Astrocyte of the spinal cord (primary cell): ENCODE measurements around the gene PTPRG.

Experiments used
- DNase-seq: peaks from one replicate; pipeline ENCODE4 v3.0.0; 2011; ENCODE audit warnings: low read depth, low spot score
- H3K4me3 ChIP-seq: 2 replicates; pipeline ENCODE4 v1.5.1; 2011; ENCODE audit warnings: low read depth, mild to moderate bottlenecking, low read length, moderate library complexity
- in situ Hi-C: cut with HindIII; loops from 2 replicates; pipeline ENCODE4 v1.10.0; 2017; ENCODE audit warnings: low sequenced_read_pairs
- TF ChIP-seq, protein P1 (sequence below): IDR thresholded peaks from 2 replicates; pipeline ENCODE4 v1.5.1; 2012; ENCODE audit warnings: low read depth, mild to moderate bottlenecking, low read length, inconsistent platforms

Gene PTPRG

DNA sequence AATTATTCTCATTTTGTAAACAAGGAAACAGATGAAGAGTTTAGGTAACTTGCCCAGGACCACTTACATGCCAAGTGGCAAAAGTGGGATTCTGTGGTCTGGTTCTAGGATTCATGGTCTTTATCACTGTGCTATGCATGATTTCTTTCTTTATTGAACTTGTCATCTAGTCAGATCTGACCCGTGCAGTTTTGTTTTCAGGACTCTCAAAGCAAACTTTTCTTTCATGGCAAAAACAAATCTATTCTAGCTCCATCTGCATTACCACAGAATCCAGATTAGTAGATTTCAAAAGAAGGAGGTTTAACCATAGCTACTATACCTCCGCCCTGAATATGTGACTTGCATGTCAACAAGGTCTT lies 404.4 kb downstream of the PTPRG start:
- in situ Hi-C loops: no loop called here
- TF ChIP-seq, protein P1, sequence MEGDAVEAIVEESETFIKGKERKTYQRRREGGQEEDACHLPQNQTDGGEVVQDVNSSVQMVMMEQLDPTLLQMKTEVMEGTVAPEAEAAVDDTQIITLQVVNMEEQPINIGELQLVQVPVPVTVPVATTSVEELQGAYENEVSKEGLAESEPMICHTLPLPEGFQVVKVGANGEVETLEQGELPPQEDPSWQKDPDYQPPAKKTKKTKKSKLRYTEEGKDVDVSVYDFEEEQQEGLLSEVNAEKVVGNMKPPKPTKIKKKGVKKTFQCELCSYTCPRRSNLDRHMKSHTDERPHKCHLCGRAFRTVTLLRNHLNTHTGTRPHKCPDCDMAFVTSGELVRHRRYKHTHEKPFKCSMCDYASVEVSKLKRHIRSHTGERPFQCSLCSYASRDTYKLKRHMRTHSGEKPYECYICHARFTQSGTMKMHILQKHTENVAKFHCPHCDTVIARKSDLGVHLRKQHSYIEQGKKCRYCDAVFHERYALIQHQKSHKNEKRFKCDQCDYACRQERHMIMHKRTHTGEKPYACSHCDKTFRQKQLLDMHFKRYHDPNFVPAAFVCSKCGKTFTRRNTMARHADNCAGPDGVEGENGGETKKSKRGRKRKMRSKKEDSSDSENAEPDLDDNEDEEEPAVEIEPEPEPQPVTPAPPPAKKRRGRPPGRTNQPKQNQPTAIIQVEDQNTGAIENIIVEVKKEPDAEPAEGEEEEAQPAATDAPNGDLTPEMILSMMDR: no peak
- H3K4me3 ChIP-seq: no peak overlapping the region

DNA sequence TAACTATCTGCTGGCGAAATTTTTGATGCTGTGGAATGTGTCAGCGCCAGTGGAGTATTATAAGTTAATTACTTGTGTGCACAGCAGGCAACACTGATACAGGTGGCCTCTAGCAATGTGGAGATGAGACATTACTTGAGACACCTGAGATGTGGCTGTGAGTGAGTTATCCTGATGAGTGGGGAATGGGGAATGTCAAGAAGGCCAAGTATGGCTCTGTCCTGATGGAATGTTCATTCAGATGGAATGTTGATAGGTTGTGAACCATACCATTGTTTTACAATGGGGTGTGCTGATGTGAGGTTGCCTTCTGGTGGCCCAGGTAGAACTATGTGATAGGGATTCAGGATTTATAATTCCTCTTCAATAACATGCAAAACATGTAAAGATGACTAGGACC lies 404.8 kb downstream of the PTPRG start:
- TF ChIP-seq, protein P1: no peak
- H3K4me3 ChIP-seq: no peak overlapping the region
- in situ Hi-C loops: no loop called here
- DNase-seq: no peak

More for the DNA sequence above, 404.4 kb downstream of the PTPRG start:
- DNase-seq: no peak

DNA sequence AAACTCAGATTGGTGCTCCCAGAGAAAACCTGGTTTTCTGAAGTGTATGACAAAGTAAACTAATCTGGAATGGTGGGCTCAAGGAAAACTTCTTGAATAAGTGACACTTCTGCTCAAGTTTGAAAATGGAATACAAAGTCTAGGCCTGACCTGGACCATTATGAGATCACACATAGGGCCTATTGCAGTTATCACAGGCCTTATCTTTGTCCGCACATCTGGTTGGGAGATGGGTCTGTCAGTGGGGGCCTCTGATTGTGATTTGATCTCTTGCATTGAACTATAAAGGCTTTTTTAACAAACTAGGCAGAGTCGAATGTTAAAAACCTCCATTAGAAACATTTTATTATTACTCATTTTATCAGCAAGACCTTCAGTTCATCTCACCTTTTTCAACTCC lies 405.6 kb downstream of the PTPRG start:
- no peak for DNase-seq

DNA sequence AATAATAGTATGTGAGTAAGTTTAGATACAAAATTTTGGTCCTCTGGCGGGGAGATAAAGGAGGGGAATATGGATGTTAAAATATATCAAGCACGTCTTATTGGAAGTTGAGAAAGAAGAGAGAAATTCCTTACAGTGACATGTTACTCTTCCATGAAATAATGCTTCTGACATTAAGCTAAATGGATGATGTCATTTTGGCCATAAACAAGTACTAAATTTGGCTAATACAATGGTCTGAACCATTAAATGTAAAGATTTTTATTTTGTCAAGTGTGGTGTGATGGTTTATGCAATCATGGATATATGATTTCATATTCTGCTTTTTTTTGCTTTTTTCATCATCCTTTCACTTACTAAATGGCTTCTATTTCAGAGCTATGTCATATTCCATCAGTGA lies 406.6 kb downstream of the PTPRG start:
- no peak overlapping the region for H3K4me3 ChIP-seq
- TF ChIP-seq, protein P1: no peak
- in situ Hi-C loops: no loop called here
- DNase-seq: no peak

More for the DNA sequence above, 405.6 kb downstream of the PTPRG start:
- in situ Hi-C loops: no loop called here
- no peak overlapping the region for H3K4me3 ChIP-seq
- TF ChIP-seq, protein P1: no peak

DNA sequence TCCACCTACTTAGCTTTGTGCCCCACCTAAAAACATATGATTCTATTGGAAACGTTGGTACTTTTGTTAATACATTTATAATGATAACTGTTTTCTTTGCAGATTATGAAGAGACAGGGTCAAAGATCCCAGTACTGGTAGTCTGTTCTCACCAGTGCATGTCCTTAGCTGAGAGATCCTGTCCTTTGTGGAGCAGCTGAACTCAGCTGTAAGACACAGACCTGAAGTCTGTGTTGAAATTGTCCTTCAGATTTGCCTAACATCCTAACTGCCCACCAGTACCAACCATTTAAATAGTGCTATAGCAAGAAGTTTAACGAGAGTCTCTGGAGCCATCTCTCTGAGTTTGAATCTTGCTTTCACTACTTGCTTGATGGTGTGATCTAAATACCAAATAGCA lies 413.3 kb downstream of the PTPRG start:
- no peak for DNase-seq
- TF ChIP-seq, protein P1: no peak
- no peak overlapping the region for H3K4me3 ChIP-seq
- in situ Hi-C loops: no loop called here

DNA sequence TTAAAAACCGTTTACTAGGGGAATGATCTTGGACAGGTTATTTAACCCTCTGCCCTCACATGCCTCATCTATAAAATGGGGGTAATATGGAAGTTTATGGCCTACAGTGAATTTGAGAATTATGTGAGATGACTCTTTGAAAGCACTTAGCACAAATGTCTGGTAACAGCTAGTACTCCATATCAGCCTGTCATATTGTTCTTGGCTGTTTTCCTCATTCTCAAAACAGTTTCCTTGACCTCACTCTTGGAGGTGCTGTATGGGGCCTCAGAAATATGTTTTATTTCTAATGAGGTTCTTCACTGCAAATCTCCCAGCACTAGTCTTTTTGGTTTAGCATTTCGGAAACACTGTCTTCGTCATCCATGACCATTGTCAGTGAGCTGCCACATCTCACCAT lies 413.8 kb downstream of the PTPRG start:
- no peak overlapping the region for H3K4me3 ChIP-seq
- TF ChIP-seq, protein P1: no peak
- in situ Hi-C loops: no loop called here
- DNase-seq: no peak

DNA sequence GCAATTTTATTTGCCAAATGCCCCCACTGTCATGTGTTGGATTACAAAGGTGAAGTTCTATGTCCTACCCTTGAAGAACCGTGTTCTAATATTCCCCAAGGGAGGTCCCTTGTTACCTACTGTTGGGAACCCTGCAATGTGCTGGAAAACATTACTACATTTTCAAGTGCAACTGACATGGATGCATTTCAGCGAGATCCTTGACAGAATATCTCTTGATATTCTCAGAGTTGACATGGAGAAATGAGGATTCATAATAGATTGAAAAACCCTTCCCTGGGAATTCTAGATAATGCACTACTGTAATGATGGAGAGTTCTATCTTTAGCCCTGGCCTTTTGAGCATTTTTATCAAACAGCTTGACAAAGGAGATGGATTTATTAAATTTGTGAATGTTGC lies 414.6 kb downstream of the PTPRG start:
- no peak overlapping the region for H3K4me3 ChIP-seq
- TF ChIP-seq, protein P1: no peak
- DNase-seq: no peak
- in situ Hi-C loops: no loop called here
